ENCODE results near the gene SERF2.
"Not testable (repeated sequence)": the region's sequence is repeated elsewhere in the genome, so short reads cannot be mapped to it uniquely, and the experiment has no call there.

SERF2 gene

GRCh38 chr15:43793647-43794046, 1.5 kb downstream of the SERF2 start:
- DNase-seq (ENCODE audit: low read depth in 3 of 3, low spot score in 1 of 3) = no peak

- DNase-seq (ENCODE audit: low read depth in 3 of 3, low spot score in 1 of 3) = no peak
These were observed 2.3 kb downstream of the SERF2 start for GRCh38 chr15:43794269-43795037.

GRCh38 chr15:43795197-43795596, 3.1 kb downstream of the SERF2 start:
- no peak for DNase-seq (ENCODE audit: low read depth in 3 of 3, low spot score in 1 of 3)

GRCh38 chr15:43795997-43796396, 3.9 kb downstream of the SERF2 start:
- DNase-seq (ENCODE audit: low read depth in 3 of 3, low spot score in 1 of 3) = no peak

GRCh38 chr15:43796566-43796965, 4.4 kb downstream of the SERF2 start:
- DNase-seq (ENCODE audit: low read depth in 3 of 3, low spot score in 1 of 3) = no peak

GRCh38 chr15:43799209-43799944, 7.3 kb downstream of the SERF2 start:
- DNase-seq (ENCODE audit: low read depth in 3 of 3, low spot score in 1 of 3) = no peak

- DNase-seq (ENCODE audit: low read depth in 3 of 3, low spot score in 1 of 3) = no peak
These were observed 7.8 kb downstream of the SERF2 start, which contains the start of gene SERINC4 for GRCh38 chr15:43799945-43800285. SERINC4 (minus strand) TSS chr15:43800220; CDS start chr15:43799986, 234 bp downstream.

- DNase-seq (ENCODE audit: low read depth in 3 of 3, low spot score in 1 of 3) = peak; percentile 70 to 85 (median 80)
These were observed 8.4 kb downstream of the SERF2 start, which contains the start of gene HYPK for GRCh38 chr15:43800286-43801141. HYPK (plus strand) TSS chr15:43800599; CDS start chr15:43800623, 24 bp downstream.

- not testable (repeated sequence) for DNase-seq (ENCODE audit: low read depth in 3 of 3, low spot score in 1 of 3)
These were observed 10.6 kb downstream of the SERF2 start for GRCh38 chr15:43802676-43803075.

GRCh38 chr15:43808435-43808950, 16.4 kb downstream of the SERF2 start:
- DNase-seq (ENCODE audit: low read depth in 3 of 3, low spot score in 1 of 3) = no peak

- DNase-seq (ENCODE audit: low read depth in 3 of 3, low spot score in 1 of 3) = no peak
These were observed 17.0 kb downstream of the SERF2 start for GRCh38 chr15:43808960-43809678.

- not testable (repeated sequence) for DNase-seq (ENCODE audit: low read depth in 3 of 3, low spot score in 1 of 3)
These were observed 22.9 kb downstream of the SERF2 start for GRCh38 chr15:43815064-43815463.

GRCh38 chr15:43821505-43821904, 29.4 kb downstream of the SERF2 start:
- no peak for DNase-seq (ENCODE audit: low read depth in 3 of 3, low spot score in 1 of 3)

GRCh38 chr15:43824302-43825246, 32.5 kb downstream of the SERF2 start, which contains the start of gene MFAP1:
MFAP1 (minus strand) TSS chr15:43824690; CDS start chr15:43824569, 121 bp downstream.
- peak; percentile 69 to 85 (median 80) for DNase-seq (ENCODE audit: low read depth in 3 of 3, low spot score in 1 of 3)

GRCh38 chr15:43825305-43825704, 33.2 kb downstream of the SERF2 start:
- not testable (repeated sequence) for DNase-seq (ENCODE audit: low read depth in 3 of 3, low spot score in 1 of 3)

- DNase-seq (ENCODE audit: low read depth in 3 of 3, low spot score in 1 of 3) = no peak
These were observed 33.9 kb downstream of the SERF2 start for GRCh38 chr15:43826029-43826507.

GRCh38 chr15:43826508-43827341, 34.6 kb downstream of the SERF2 start, which contains the start of gene WDR76:
WDR76 (plus strand) TSS chr15:43827002; CDS start chr15:43827033, 31 bp downstream.
- DNase-seq (ENCODE audit: low read depth in 3 of 3, low spot score in 1 of 3) = peak; percentile 22 to 50 (median 23)

- DNase-seq (ENCODE audit: low read depth in 3 of 3, low spot score in 1 of 3) = no peak
These were observed 36.0 kb downstream of the SERF2 start for GRCh38 chr15:43828061-43828657.
